Stimulated activated naive CD8-positive, alpha-beta T cell treated with anti-CD3 and anti-CD28 coated beads, Interleukin-15, Interleukin-2, amounts not matched to agents 100 ng/mL and 50 ng/mL, for 24 hours (primary cell): ENCODE data around the gene MYCBPAP.

Experiments
- H3K27ac Mint-ChIP-seq: one replicate; pipeline ENCODE4 v1.8.0; 2021; ENCODE audit warnings: mild to moderate bottlenecking, mixed read lengths
- H3K27me3 Mint-ChIP-seq: one replicate; pipeline ENCODE4 v1.8.0; 2021; ENCODE audit warnings: mixed read lengths
- H3K36me3 Mint-ChIP-seq: one replicate; pipeline ENCODE4 v1.8.0; 2021; ENCODE audit warnings: low read depth, mixed read lengths
- H3K4me1 Mint-ChIP-seq: one replicate; pipeline ENCODE4 v1.8.0; 2021; ENCODE audit warnings: low read depth, mixed read lengths
- H3K4me3 Mint-ChIP-seq: one replicate; pipeline ENCODE4 v1.8.0; 2021; ENCODE audit warnings: mild to moderate bottlenecking, mixed read lengths
- H3K9me3 Mint-ChIP-seq: one replicate; pipeline ENCODE4 v1.8.0; 2021; ENCODE audit warnings: mixed read lengths

The MYCBPAP gene

GRCh38 chr17:50507871-50508572 lies at the start of gene MYCBPAP:
Gene MYCBPAP, plus strand, starts transcription at chr17:50508439. Its CDS starts 236 bp downstream, at chr17:50508675.
- Mint-ChIP-seq H3K4me3 (peak within 1 kb of the TSS; percentile 88), H3K27me3 (no peaks in the 10 kb centered on the region), H3K4me1 (peaks cover 51% of the 10 kb centered on the region), H3K27ac (peak within 1 kb of the TSS; percentile 90), H3K9me3 (no peaks in the 10 kb centered on the region), H3K36me3 (no peaks in the 10 kb centered on the region)

GRCh38 chr17:50458701-50459676 lies 49.2 kb upstream of the MYCBPAP start:
- Mint-ChIP-seq H3K27me3 (no peaks in the 10 kb centered on the region), H3K9me3 (no peaks in the 10 kb centered on the region), H3K4me3 (no peak overlapping the region), H3K36me3 (no peaks in the 10 kb centered on the region), H3K4me1 (no peaks in the 10 kb centered on the region), H3K27ac (no peak overlapping the region)

- H3K9me3 Mint-ChIP-seq = no peaks in the 10 kb centered on the region
- no peaks in the 10 kb centered on the region for H3K27me3 Mint-ChIP-seq
- no peaks in the 10 kb centered on the region for H3K36me3 Mint-ChIP-seq
- no peak overlapping the region for H3K4me3 Mint-ChIP-seq
- H3K4me1 Mint-ChIP-seq = no peaks in the 10 kb centered on the region
- H3K27ac Mint-ChIP-seq = no peak overlapping the region
Observed at GRCh38 chr17:50459756-50460155, 48.5 kb upstream of the MYCBPAP start.

- Mint-ChIP-seq H3K27ac (no peak overlapping the region), H3K9me3 (no peaks in the 10 kb centered on the region), H3K4me1 (no peaks in the 10 kb centered on the region), H3K36me3 (no peaks in the 10 kb centered on the region), H3K27me3 (no peaks in the 10 kb centered on the region), H3K4me3 (no peak overlapping the region)
Observed at GRCh38 chr17:50460831-50461526, 47.3 kb upstream of the MYCBPAP start.

GRCh38 chr17:50461550-50462132 lies 46.6 kb upstream of the MYCBPAP start:
- Mint-ChIP-seq H3K27ac (no peak overlapping the region), H3K27me3 (no peaks in the 10 kb centered on the region), H3K4me1 (no peaks in the 10 kb centered on the region), H3K9me3 (no peaks in the 10 kb centered on the region), H3K36me3 (no peaks in the 10 kb centered on the region), H3K4me3 (no peak overlapping the region)

GRCh38 chr17:50462446-50462845 lies 45.8 kb upstream of the MYCBPAP start:
- Mint-ChIP-seq H3K4me1 (no peaks in the 10 kb centered on the region), H3K36me3 (no peaks in the 10 kb centered on the region), H3K4me3 (no peak overlapping the region), H3K27ac (no peak overlapping the region), H3K9me3 (no peaks in the 10 kb centered on the region), H3K27me3 (peaks cover under 1% of the 10 kb centered on the region)

GRCh38 chr17:50464121-50464520 lies 44.1 kb upstream of the MYCBPAP start:
- H3K27ac Mint-ChIP-seq = no peak overlapping the region
- H3K27me3 Mint-ChIP-seq = peaks cover 12% of the 10 kb centered on the region
- no peaks in the 10 kb centered on the region for H3K9me3 Mint-ChIP-seq
- no peaks in the 10 kb centered on the region for H3K36me3 Mint-ChIP-seq
- no peak overlapping the region for H3K4me3 Mint-ChIP-seq
- peaks cover 5% of the 10 kb centered on the region for H3K4me1 Mint-ChIP-seq

- H3K9me3 Mint-ChIP-seq = no peaks in the 10 kb centered on the region
- H3K4me1 Mint-ChIP-seq = peaks cover 5% of the 10 kb centered on the region
- peaks cover 12% of the 10 kb centered on the region for H3K27me3 Mint-ChIP-seq
- no peak overlapping the region for H3K4me3 Mint-ChIP-seq
- H3K27ac Mint-ChIP-seq = no peak overlapping the region
- H3K36me3 Mint-ChIP-seq = no peaks in the 10 kb centered on the region
Observed at GRCh38 chr17:50464736-50465135, 43.5 kb upstream of the MYCBPAP start.

- Mint-ChIP-seq H3K27ac (no peak overlapping the region), H3K36me3 (no peaks in the 10 kb centered on the region), H3K4me1 (peaks cover 5% of the 10 kb centered on the region), H3K9me3 (no peaks in the 10 kb centered on the region), H3K27me3 (peaks cover 12% of the 10 kb centered on the region), H3K4me3 (no peak overlapping the region)
Observed at GRCh38 chr17:50465171-50465570, 43.1 kb upstream of the MYCBPAP start.

- Mint-ChIP-seq H3K36me3 (no peaks in the 10 kb centered on the region), H3K4me3 (no peak overlapping the region), H3K27me3 (peaks cover 12% of the 10 kb centered on the region), H3K9me3 (no peaks in the 10 kb centered on the region), H3K27ac (no peak overlapping the region), H3K4me1 (peaks cover 5% of the 10 kb centered on the region)
Observed at GRCh38 chr17:50465635-50466034, 42.6 kb upstream of the MYCBPAP start.

- Mint-ChIP-seq H3K27ac (no peak overlapping the region), H3K36me3 (no peaks in the 10 kb centered on the region), H3K9me3 (no peaks in the 10 kb centered on the region), H3K27me3 (peaks cover 12% of the 10 kb centered on the region), H3K4me3 (no peak overlapping the region), H3K4me1 (peaks cover 5% of the 10 kb centered on the region)
Observed at GRCh38 chr17:50466371-50467113, 41.7 kb upstream of the MYCBPAP start.

GRCh38 chr17:50467114-50467854 lies 41.0 kb upstream of the MYCBPAP start:
- Mint-ChIP-seq H3K4me3 (no peak overlapping the region), H3K27ac (no peak overlapping the region), H3K27me3 (peaks cover 12% of the 10 kb centered on the region), H3K9me3 (no peaks in the 10 kb centered on the region), H3K36me3 (no peaks in the 10 kb centered on the region), H3K4me1 (peaks cover 5% of the 10 kb centered on the region)

- H3K27ac Mint-ChIP-seq = no peak overlapping the region
- H3K4me1 Mint-ChIP-seq = peaks cover 5% of the 10 kb centered on the region
- H3K9me3 Mint-ChIP-seq = no peaks in the 10 kb centered on the region
- peaks cover 12% of the 10 kb centered on the region for H3K27me3 Mint-ChIP-seq
- H3K4me3 Mint-ChIP-seq = no peak overlapping the region
- no peaks in the 10 kb centered on the region for H3K36me3 Mint-ChIP-seq
Observed at GRCh38 chr17:50467855-50468303, 40.4 kb upstream of the MYCBPAP start.
